GM12878 (cell line): ENCODE data around the gene ST6GAL2. TPM values are rescaled to one million over a fixed set of nuclear protein-coding genes. Genes with fewer than 3 reads are reported as not detected.
A peak's percentile ranks its signal among the peaks of the same experiment; 100 is the strongest.

Experiments used
- ATAC-seq: fragments of 200-7000 bp; cut with Tn5 transposase; 3 replicates; pipeline ENCODE4 v1.9.1; 2020; ENCODE audit warnings: mild to moderate bottlenecking, moderate library complexity
- BruUV-seq: library from RNA; stranded (reverse); fragments of 400-500 nt; replicated peaks from 2 replicates; lab custom pipeline; 2021; lab: Mats Ljungman, UMichigan
- CTCF ChIA-PET: fragments of 300-600 bp; sonication (Branson Sonifier 250); formaldehyde crosslinking; extraction: SDS; loops from one replicate; lab custom pipeline; 2021; ENCODE audit warnings: inconsistent platforms; lab: Yijun Ruan, JAX
- POLR2A ChIA-PET: fragments of 350-600 bp; formaldehyde crosslinking; extraction: SDS; loops from one replicate; lab custom pipeline; 2021; ENCODE audit warnings: inconsistent platforms; lab: Charles Lee
- RAD21 ChIA-PET: fragments of 300-600 bp; sonication (Branson Sonifier 250); formaldehyde crosslinking; loops from one replicate; lab custom pipeline; 2023; ENCODE audit warnings: antibody characterized with exemption; ENCODE audit not compliant: unreplicated experiment; lab: Charles Lee
- SMC1A ChIA-PET: fragments of 300-600 bp; sonication (Branson Sonifier 250); formaldehyde crosslinking; loops from one replicate; lab custom pipeline; 2023; ENCODE audit not compliant: unreplicated experiment, uncharacterized antibody; lab: Charles Lee
- DNase-seq: peaks from one replicate; pipeline ENCODE4 v3.0.0-alpha.2; 2011; ENCODE audit warnings: low read depth, low spot score
- FAIRE-seq: peaks from 3 replicates; lab custom pipeline; 2011; peaks lifted over from hg19 to GRCh38; lab: Jason Lieb, UNC
- H2AFZ ChIP-seq: 2 replicates; pipeline ENCODE4 v1.6.0; 2011; ENCODE audit warnings: low read depth, low read length, control low read depth; ENCODE audit not compliant: control insufficient read depth
- H3K27ac ChIP-seq: 2 replicates; pipeline ENCODE4 v1.5.1; 2011; ENCODE audit warnings: control low read depth; ENCODE audit not compliant: control insufficient read depth, insufficient read depth
- H3K27me3 ChIP-seq, 2 experiments: replicated peaks in 1 of 2; 2 replicates each; pipeline versions ENCODE4 v1.6.0 to v1.6.1; 2011; ENCODE audit warnings: low read length in 1 of 2; ENCODE audit not compliant: control insufficient read depth in 2 of 2, insufficient read depth in 2 of 2
- H3K36me3 ChIP-seq, 2 experiments: 2 replicates each; pipeline ENCODE4 v1.5.1; 2011; ENCODE audit warnings: low read length in 1 of 2; ENCODE audit not compliant: control insufficient read depth in 2 of 2, insufficient read depth in 2 of 2
- H3K4me1 ChIP-seq: 2 replicates; pipeline ENCODE4 v1.6.1; 2011; ENCODE audit warnings: mild to moderate bottlenecking, low read length, moderate library complexity, mixed read lengths; ENCODE audit not compliant: control insufficient read depth, insufficient read depth
- H3K4me2 ChIP-seq: 2 replicates; pipeline ENCODE4 v1.6.0; 2011; ENCODE audit warnings: control low read depth; ENCODE audit not compliant: control insufficient read depth, insufficient read depth
- H3K4me3 ChIP-seq: fragments of 200-600 bp; sonication (generic); 2 replicates; pipeline ENCODE4 v1.5.1; 2016
- H3K79me2 ChIP-seq: 2 replicates; pipeline ENCODE4 v1.6.0; 2011; ENCODE audit warnings: low read length; ENCODE audit not compliant: control insufficient read depth, insufficient read depth
- H3K9ac ChIP-seq: 2 replicates; pipeline ENCODE4 v1.8.0; 2011; ENCODE audit warnings: low read length, control low read depth, mixed read lengths; ENCODE audit not compliant: control insufficient read depth, insufficient read depth
- H3K9me3 ChIP-seq: replicated peaks from 3 replicates; pipeline ENCODE4 v1.5.1; 2011; ENCODE audit warnings: mild to moderate bottlenecking, low read length; ENCODE audit not compliant: control insufficient read depth, insufficient read depth
- H4K20me1 ChIP-seq: 2 replicates; pipeline ENCODE4 v1.6.0; 2011; ENCODE audit not compliant: control insufficient read depth, insufficient read depth
- SMC3 ChIP-seq: IDR thresholded peaks from 2 replicates; pipeline ENCODE4 v1.6.1; 2011; ENCODE audit warnings: low read length, improper control_type of control experiment, borderline replicate concordance
- TAF1 ChIP-seq: IDR thresholded peaks from 2 replicates; pipeline ENCODE4 v1.6.1; 2011; ENCODE audit warnings: mild to moderate bottlenecking, low read depth, low read length, borderline replicate concordance
- ZNF384 ChIP-seq: IDR thresholded peaks from 2 replicates; pipeline ENCODE4 v1.6.1; 2012; ENCODE audit warnings: low read depth, mild to moderate bottlenecking, low read length, improper control_type of control experiment, borderline replicate concordance
- WGBS: methylation state at CpG from one replicate; pipeline ENCODE4 v1.1.6; 2016; ENCODE audit warnings: low lambda C conversion rate; ENCODE audit not compliant: insufficient replicate concordance, insufficient coverage; ENCODE audit errors: missing lambda C conversion rate; 5-methylcytosine and 5-hydroxymethylcytosine counted together
- in situ Hi-C: fragments of 300-500 bp; cut with MboI; formaldehyde crosslinking; loops from 9 replicates; pipeline ENCODE4 v1.14.3; 2018; ENCODE audit warnings: mixed read lengths
- intact Hi-C: fragments of 100-400 bp; cut with micrococcal nuclease; formaldehyde crosslinking; loops from one replicate; pipeline ENCODE4 v1.14.2; 2022; ENCODE audit not compliant: unreplicated experiment
- polyA plus RNA-seq, 11 experiments: library from polyadenylated mRNA; depleted of rRNA in 4 of 11; unstranded in 6 of 11; stranded (reverse) in 5 of 11; fragments of >200 nt; fragmentation: Nextera tagmentation in 4 of 11; fragmentation: Illumina TruSeq in 1 of 11; extraction: Ambion mirVana in 4 of 11; extraction: Trizol in 1 of 11; gene quantifications; 1 replicate in 1 of 11; 2 replicates in 10 of 11; pipeline versions ENCODE4 v1.2.1 to v1.2.3, GENCODE V29; 2011 to 2016; ENCODE audit warnings: inconsistent platforms in 2 of 11, missing spikeins in 2 of 11, low read depth in 1 of 11
- total RNA-seq, 4 experiments: library from RNA; depleted of rRNA in 3 of 4; stranded (reverse); fragments of >200 nt in 3 of 4; fragmentation: Illumina TruSeq in 1 of 4; extraction: Trizol in 1 of 4; gene quantifications; 2 replicates each; pipeline versions ENCODE4 v1.2.1 to v1.2.3, GENCODE V29; 2013 to 2021
- TF ChIP-seq, protein P1 (sequence below), 3 experiments: IDR thresholded peaks in 2 of 3; conservative IDR thresholded peaks in 1 of 3; 2 replicates each; pipeline ENCODE4 v1.5.1; 2011; ENCODE audit warnings: low read depth in 3 of 3, low read length in 3 of 3, mild to moderate bottlenecking in 3 of 3, control low read depth in 2 of 3, moderate library complexity in 2 of 3, inconsistent platforms in 1 of 3, mixed read lengths in 1 of 3; ENCODE audit not compliant: control insufficient read depth in 2 of 3, insufficient read depth in 1 of 3; ENCODE audit errors: extremely low read depth in 1 of 3

The ST6GAL2 gene
- total and polyA plus RNA-seq, 10 of the 15 experiments (the other 5 are each of a cell fraction or from before 2014, with no cell fraction given), result not detected

DNA sequence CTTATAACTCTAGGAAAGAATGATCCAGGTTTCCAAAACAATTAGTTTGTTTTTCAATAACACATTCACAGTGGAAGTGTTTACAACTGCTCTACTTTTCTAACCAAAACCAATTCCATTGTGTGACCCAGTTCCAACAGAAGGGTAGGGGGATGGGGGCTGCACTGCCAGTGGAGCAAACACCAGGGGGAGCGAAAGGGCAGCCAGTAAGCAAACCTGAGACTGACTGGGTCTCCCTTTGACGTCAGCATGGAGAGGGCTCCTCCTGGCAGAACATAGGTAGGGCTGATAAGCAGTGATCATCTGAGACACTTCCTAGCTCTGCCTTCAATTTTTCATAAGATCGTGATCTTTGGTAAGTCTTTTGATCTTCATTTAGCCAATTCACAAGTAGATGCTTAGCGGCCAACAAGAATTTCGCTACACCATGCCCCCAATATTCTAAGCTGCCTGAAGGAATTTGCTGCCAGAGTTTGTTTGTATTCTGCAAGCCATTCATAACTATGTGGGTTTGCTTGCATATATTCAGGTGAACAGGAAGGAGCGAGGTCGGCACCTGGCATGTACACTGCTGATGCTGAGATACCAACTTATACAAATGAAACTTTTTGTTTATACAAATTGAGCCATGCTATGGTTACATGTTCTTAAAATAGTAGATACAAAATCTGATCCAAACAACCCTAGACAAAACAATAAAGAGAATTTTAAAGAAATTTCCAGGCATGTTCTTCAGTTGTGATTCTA lies 45.9 kb downstream of the ST6GAL2 start:
- ATAC-seq (0 out of 3 replicates have a peak, but pooled peaks have one; percentile 24), FAIRE-seq (no peak), DNase-seq (no peak)
- Histone ChIP-seq H3K4me3 (no peak overlapping the region), H3K36me3 (no peaks in the 10 kb centered on the region), H2AFZ (no peak overlapping the region), H3K27ac (no peak overlapping the region), H3K79me2 (no peaks in the 10 kb centered on the region), H3K4me2 (no peak overlapping the region), H3K9me3 (no peaks in the 10 kb centered on the region), H3K27me3 (no peaks in the 10 kb centered on the region), H3K4me1 (no peaks in the 10 kb centered on the region), H4K20me1 (no peaks in the 10 kb centered on the region), H3K9ac (no peak overlapping the region)
- TF ChIP-seq TAF1 (no peak), SMC3 (peak; percentile 22; the same call in 1 of the 2 replicates), ZNF384 (no peak)
- TF ChIP-seq, protein P1, sequence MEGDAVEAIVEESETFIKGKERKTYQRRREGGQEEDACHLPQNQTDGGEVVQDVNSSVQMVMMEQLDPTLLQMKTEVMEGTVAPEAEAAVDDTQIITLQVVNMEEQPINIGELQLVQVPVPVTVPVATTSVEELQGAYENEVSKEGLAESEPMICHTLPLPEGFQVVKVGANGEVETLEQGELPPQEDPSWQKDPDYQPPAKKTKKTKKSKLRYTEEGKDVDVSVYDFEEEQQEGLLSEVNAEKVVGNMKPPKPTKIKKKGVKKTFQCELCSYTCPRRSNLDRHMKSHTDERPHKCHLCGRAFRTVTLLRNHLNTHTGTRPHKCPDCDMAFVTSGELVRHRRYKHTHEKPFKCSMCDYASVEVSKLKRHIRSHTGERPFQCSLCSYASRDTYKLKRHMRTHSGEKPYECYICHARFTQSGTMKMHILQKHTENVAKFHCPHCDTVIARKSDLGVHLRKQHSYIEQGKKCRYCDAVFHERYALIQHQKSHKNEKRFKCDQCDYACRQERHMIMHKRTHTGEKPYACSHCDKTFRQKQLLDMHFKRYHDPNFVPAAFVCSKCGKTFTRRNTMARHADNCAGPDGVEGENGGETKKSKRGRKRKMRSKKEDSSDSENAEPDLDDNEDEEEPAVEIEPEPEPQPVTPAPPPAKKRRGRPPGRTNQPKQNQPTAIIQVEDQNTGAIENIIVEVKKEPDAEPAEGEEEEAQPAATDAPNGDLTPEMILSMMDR (IDR thresholded peaks at IDR 0.05 in 2 of 3, conservative IDR thresholded peaks at IDR 0.05 in 1 of 3; ENCODE audit: control insufficient read depth in 2 of 3, extremely low read depth in 1 of 3, insufficient read depth in 1 of 3, low read depth in 3 of 3, low read length in 3 of 3), result peak in 1 of 3 experiments; percentile 22; a peak in 1 of 6 replicates
- SMC1A ChIA-PET, result interaction anchor here (0.5 kb wide), 1 partner anchor 53 kb away, joined by 3 read pairs; no protein-coding TSS in a partner anchor
- 14% methylated on average over 7 of the region's 7 CpGs for WGBS
- RAD21 ChIA-PET, result no interaction called here
- POLR2A ChIA-PET, result no interaction called here
- CTCF ChIA-PET, result interaction anchor here (0.7 kb wide), 1 partner anchor 177 kb away, joined by 3 read pairs; no protein-coding TSS in a partner anchor
- in situ Hi-C loops, result no loop called here
- intact Hi-C loops, result no loop called here
- no TSS peak for BruUV-seq
